ENCODE measurements around the gene UBE2V1. TPM values are rescaled to one million over a fixed set of nuclear protein-coding genes. Genes with fewer than 3 reads are reported as not detected.

Gene UBE2V1
- total RNA-seq, 1 donor from 2014 or later: 138 TPM

- DNase-seq (ENCODE audit: low spot score in 2 of 2, unreplicated experiment in 2 of 2): no peak
- Mint-ChIP-seq H3K4me3 (no peak overlapping the region), H3K36me3 (peaks cover 52% of the 10 kb centered on the region), H3K4me1 (peaks cover 7% of the 10 kb centered on the region), H3K27me3 (ENCODE audit: low read depth) (no peaks in the 10 kb centered on the region), H3K9me3 (no peaks in the 10 kb centered on the region), H3K27ac (no peak overlapping the region)
- TF ChIP-seq CTCF (IDR thresholded peaks at IDR 0.05; ENCODE audit: unreplicated experiment): no peak
Observed at GRCh38 chr20:50127587-50128519, 14.9 kb upstream of the UBE2V1 start.

GRCh38 chr20:50126662-50127061 is 13.7 kb upstream of the UBE2V1 start:
- Mint-ChIP-seq H3K27me3 (ENCODE audit: low read depth) (no peaks in the 10 kb centered on the region), H3K27ac (peak overlapping the region; percentile 87), H3K4me3 (no peak overlapping the region), H3K9me3 (no peaks in the 10 kb centered on the region), H3K36me3 (peaks cover 48% of the 10 kb centered on the region), H3K4me1 (peaks cover 7% of the 10 kb centered on the region)
- DNase-seq (ENCODE audit: low spot score in 2 of 2, unreplicated experiment in 2 of 2): no peak
- no peak for TF ChIP-seq CTCF (IDR thresholded peaks at IDR 0.05; ENCODE audit: unreplicated experiment)

DNA sequence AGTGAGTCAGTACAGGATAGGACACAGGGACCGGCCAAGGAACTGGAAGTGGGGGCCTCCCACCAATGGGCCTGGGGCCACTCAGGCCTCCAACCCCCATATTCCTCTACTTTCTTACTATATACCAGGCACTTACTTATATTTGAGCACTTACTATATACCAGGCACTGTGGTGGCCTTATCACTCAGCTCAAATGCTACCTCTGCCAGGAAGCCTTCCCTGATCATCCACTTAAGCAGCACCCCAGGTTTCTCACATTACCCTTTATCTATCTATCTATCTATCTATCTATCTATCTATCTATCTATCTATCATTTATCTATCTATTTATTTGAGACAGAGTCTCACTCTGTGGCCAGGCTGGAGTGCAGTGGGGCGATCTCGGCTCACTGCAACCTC is 12.3 kb upstream of the UBE2V1 start:
- Mint-ChIP-seq H3K36me3 (peaks cover 39% of the 10 kb centered on the region), H3K27ac (no peak overlapping the region), H3K4me3 (no peak overlapping the region)

GRCh38 chr20:50124496-50124895 is 11.5 kb upstream of the UBE2V1 start:
- no peaks in the 10 kb centered on the region for H3K9me3 Mint-ChIP-seq
- H3K4me3 Mint-ChIP-seq: no peak overlapping the region
- H3K36me3 Mint-ChIP-seq: peaks cover 34% of the 10 kb centered on the region
- no peak overlapping the region for H3K27ac Mint-ChIP-seq
- DNase-seq (ENCODE audit: low spot score in 2 of 2, unreplicated experiment in 2 of 2): no peak
- no peaks in the 10 kb centered on the region for H3K27me3 Mint-ChIP-seq (ENCODE audit: low read depth)
- no peak for TF ChIP-seq CTCF (IDR thresholded peaks at IDR 0.05; ENCODE audit: unreplicated experiment)
- H3K4me1 Mint-ChIP-seq: peaks cover 7% of the 10 kb centered on the region

More for the DNA sequence above, 12.3 kb upstream of the UBE2V1 start:
- Mint-ChIP-seq H3K4me1 (peaks cover 7% of the 10 kb centered on the region), H3K27me3 (ENCODE audit: low read depth) (no peaks in the 10 kb centered on the region), H3K9me3 (no peaks in the 10 kb centered on the region)
- no peak for TF ChIP-seq CTCF (IDR thresholded peaks at IDR 0.05; ENCODE audit: unreplicated experiment)
- no peak for DNase-seq (ENCODE audit: low spot score in 2 of 2, unreplicated experiment in 2 of 2)

GRCh38 chr20:50123418-50123817 is 10.5 kb upstream of the UBE2V1 start:
- Mint-ChIP-seq H3K27ac (peak overlapping the region; percentile 23), H3K4me1 (peaks cover 7% of the 10 kb centered on the region), H3K27me3 (ENCODE audit: low read depth) (no peaks in the 10 kb centered on the region), H3K4me3 (no peak overlapping the region), H3K9me3 (no peaks in the 10 kb centered on the region), H3K36me3 (peaks cover 34% of the 10 kb centered on the region)
- DNase-seq (ENCODE audit: low spot score in 2 of 2, unreplicated experiment in 2 of 2): no peak
- TF ChIP-seq CTCF (IDR thresholded peaks at IDR 0.05; ENCODE audit: unreplicated experiment): no peak
